ENCODE results near the gene ALDH9A1.
"Not testable (repeated sequence)": the region's sequence is repeated elsewhere in the genome, so short reads cannot be mapped to it uniquely, and the experiment has no call there.

ALDH9A1 gene

GRCh38 chr1:165645654-165646366 is 52.6 kb downstream of the ALDH9A1 start:
- DNase-seq (ENCODE audit: low read depth), result no peak

- DNase-seq (ENCODE audit: low read depth), result no peak
Measured at GRCh38 chr1:165644064-165644735, 54.2 kb downstream of the ALDH9A1 start.

DNA sequence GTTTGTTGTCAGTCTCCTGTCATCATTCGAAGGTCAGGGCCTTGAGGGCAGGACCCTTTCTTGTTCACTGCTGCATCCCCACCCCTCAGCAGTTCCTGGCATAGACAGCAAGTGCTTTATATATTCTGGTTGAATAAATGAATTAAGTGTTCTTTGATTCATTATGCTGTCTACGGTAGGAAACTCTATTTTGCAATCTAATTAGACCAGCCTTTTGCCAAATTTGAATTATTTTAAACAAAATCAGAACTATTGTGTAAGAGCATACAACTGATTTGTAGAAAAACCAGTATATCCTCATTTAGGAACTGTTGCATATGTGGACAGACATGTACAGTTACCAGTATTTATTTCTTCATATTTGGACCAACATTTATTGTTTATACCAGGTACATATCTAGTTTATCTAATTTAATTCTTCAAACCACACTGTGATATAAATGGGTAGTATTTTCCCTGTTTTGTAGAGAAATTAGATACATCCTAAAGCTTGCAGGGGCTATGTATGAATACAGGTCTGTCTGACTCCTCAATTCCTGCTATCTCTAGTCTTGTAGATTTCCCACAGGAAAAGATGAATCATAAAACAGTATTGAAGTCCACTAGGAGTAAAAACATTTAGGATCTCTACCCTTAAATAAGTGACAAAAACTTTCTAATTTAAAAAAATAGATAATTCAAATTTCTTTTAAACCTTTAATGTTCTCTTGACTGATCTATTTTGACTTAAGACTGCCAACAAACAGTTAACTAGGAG is 57.0 kb downstream of the ALDH9A1 start:
- no peak for DNase-seq (ENCODE audit: low read depth)

DNA sequence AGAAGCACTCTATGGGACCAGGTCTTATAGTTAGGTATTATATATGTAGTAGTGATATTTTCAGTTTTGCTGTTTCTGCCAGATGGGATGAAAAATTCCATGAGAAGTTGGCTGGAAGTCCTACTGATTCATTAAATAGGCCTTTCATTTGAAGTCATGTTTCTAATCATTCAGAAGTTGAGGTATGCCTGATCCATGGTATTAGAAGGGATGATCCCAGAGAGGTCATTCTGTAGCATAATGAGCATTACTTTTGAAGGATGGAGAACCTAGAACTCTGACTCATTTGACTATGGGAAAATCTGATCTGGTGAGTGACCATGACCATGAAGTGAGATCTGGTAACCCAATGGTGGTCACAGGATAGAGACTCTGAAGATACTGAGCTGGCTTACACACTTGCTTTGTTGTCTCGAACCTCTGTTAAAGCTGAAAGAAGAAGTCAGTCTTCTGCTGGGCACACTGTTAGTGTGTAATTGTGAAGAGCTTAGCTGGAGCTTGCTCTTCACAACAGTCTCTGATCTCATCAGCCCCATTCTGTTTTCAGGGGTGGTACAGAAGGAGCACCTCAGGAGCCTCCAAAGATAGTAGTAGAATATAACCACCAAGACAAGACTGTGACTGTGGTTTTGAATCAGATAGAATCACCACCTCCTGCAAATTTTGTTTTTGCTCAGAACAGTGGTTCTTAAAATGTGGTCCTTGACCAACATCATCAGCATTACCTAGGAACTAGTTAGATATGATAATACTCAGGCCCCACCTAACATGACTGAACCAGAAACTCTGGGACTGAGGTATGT is 58.3 kb downstream of the ALDH9A1 start:
- no peak for DNase-seq (ENCODE audit: low read depth)

GRCh38 chr1:165638211-165638610 is 60.2 kb downstream of the ALDH9A1 start:
- DNase-seq (ENCODE audit: low read depth), result not testable (repeated sequence)

GRCh38 chr1:165637427-165637826 is 60.9 kb downstream of the ALDH9A1 start:
- no peak for DNase-seq (ENCODE audit: low read depth)

DNA sequence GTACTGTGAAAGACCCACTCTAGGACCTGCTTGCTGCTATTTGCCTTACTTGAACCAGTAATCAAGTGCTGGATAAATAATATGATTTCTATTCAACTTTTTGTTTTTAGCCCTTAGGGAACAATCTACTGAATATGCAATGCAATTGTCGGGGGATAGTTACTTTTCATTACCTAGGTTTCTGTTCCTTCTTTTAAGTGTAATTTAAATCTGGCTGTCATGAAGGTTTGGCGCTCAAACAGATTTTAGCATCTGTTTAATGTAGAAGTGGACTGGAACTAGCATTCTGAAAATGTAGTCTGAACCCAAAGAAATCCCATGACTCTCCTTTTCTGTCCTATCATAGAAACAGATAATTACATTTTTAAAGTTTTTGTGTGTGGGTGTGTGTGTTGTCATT is 62.5 kb downstream of the ALDH9A1 start:
- no peak for DNase-seq (ENCODE audit: low read depth)

- no peak for DNase-seq (ENCODE audit: low read depth)
Measured at GRCh38 chr1:165635329-165635728, 63.0 kb downstream of the ALDH9A1 start.

DNA sequence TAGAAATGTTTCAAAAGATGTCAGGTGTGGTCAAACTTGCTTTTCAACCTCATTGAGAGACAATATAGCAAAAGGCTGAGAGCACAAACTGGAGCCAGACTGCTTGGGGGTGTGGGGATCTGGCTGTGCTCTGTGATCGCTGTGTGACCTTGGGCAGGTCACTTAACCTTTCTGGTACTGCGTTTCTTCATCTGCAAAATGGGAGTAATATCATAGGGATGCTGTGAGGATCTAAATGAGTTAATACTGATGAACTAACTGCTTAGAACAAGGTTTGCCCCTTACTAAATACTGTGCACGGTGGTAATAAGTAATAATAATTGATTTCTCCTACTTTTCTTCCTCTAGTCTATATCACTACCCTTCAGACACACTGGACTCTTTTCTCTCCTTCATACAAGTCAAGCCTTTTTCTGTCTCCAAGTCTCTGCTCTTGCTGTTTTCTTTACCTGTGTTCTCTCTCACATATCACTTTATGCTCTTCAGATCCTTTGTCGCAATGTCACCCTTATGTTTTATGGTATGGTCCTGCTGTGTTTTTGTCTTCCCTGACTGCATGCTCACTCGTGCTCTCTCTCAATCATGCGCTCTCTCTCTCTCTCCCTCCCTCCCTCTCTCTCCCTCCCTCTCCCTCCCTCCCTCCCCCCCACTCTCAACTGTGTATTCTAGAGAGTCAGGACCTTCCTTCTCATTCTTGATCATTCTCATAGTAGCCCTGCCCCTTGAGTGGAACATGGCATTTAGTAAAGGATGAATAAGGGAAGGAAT is 64.0 kb downstream of the ALDH9A1 start:
- no peak for DNase-seq (ENCODE audit: low read depth)

- DNase-seq (ENCODE audit: low read depth), result no peak
Measured at GRCh38 chr1:165633614-165634013, 64.7 kb downstream of the ALDH9A1 start.

GRCh38 chr1:165632491-165632890 is 65.9 kb downstream of the ALDH9A1 start:
- DNase-seq (ENCODE audit: low read depth), result no peak

DNA sequence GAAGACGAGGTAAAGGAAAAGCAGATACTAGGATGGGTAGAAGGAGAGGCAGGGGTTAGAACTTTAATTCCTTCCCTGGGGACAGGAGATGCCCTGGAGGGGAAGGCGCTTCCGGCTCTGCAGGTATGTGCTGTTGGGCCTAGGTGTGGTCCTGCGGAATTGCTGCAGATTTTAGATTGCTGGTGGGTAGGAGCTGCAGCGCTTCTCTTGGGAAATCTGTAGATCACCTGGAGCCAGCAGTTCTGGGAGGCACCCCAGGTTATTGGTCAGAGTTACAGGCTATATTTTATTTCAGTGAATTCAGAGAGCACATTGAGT is 66.3 kb downstream of the ALDH9A1 start:
- DNase-seq (ENCODE audit: low read depth), result no peak

DNA sequence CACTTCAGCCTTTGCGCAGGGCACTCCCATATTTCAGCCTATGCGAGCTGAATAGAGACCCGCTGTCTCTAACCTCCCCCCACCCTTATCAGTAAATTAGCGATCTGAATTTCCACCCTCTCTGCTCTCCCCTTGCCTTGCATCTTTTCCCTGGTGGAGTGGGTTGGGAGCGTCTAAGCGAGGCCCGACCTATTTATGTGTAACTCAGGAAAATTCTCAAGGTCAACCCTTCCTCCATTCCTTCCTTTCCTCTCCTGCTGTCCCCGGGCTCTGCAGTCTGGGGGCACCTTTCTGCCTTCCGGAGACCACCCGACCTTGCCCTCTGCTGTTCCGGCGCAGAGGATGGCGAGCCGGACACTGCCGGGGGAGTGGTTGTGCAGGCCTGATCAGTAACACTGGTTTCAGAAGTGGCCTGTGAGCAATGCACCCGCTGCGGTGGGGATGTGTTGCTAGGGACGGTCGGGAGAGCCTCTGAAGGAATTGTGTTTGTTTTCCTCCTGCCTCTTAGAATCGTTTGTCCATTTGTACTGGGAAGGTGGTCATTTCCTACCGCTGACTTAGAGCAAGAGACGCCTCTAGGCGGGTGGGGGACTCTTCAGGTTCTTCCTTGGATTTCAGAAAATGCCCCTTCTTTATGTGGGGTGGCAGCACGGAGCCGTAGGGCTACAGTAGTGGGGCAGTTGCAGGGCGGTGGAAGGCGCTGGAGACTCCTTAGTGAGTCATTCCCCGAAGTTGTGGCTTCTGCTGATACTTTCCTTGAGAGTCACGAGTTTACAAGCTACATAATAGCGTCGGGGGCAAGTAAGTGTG is 66.8 kb downstream of the ALDH9A1 start:
- peak; percentile 10 for DNase-seq (ENCODE audit: low read depth)

DNA sequence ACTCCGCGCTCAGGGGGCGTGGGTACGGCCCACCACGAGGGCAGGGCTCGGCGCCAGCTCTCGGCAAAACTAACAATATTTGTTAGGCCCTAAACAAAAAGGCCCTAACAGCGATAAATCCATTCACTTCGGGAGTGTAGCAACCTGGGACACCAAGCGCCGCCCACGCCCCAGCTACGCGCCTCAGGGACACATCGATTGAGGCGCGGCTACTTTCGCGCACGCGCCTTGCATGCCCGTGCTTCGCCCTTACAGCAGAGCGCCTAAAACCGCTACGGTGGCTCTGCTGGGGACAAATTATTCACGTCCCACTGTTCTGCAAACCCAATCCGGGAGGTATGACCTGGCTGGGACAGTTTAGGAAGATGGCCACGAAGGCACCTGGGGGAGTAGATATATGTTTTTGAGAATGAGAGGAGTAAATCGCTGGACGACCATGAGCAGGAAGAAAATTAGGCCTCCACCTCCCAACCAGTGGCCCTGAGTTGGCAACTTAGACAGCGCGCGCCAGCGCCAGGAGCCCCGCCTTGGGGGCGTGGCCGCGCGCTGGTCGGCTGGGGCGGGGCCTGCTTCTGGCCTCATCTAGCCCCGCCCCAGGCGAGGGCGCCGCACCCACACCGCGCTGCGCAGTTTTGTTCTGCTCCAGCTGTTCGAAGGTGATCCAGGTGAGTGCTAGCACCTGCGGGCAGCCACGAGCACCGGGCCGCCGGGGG is 67.6 kb downstream of the ALDH9A1 start, which contains the start of gene MGST3:
Gene MGST3 (plus strand): TSS at position 606 of the 713 bp plus-strand sequence. CDS start 18,614 bp downstream, outside the sequence.
- peak; percentile 83 for DNase-seq (ENCODE audit: low read depth)

GRCh38 chr1:165629848-165630628 is 68.3 kb downstream of the ALDH9A1 start:
- DNase-seq (ENCODE audit: low read depth), result no peak

- no peak for DNase-seq (ENCODE audit: low read depth)
Measured at GRCh38 chr1:165629151-165629550, 69.2 kb downstream of the ALDH9A1 start.

- no peak for DNase-seq (ENCODE audit: low read depth)
Measured at GRCh38 chr1:165628147-165628822, 70.1 kb downstream of the ALDH9A1 start.

DNA sequence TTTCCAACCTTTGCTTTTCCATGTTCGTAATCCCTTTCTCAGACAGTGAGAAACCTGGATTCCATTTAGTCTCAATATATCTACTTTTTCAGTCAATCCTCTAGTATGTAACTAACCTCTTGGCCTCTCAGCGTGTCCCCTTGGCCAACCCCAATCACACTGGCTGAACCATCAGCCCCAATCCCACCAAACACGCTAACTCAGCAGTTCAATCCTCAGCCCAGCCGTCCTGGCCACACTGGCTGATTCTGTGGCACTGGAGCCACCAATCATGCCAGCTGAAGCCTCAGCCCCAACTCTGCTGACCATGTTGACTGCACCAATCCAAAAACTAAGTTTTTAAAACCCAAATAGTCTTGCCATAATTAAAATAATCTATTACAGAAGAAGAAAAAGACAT is 73.9 kb downstream of the ALDH9A1 start:
- no peak for DNase-seq (ENCODE audit: low read depth)

- no peak for DNase-seq (ENCODE audit: low read depth)
Measured at GRCh38 chr1:165623624-165624023, 74.7 kb downstream of the ALDH9A1 start.

Measured in stimulated activated CD8-positive, alpha-beta memory T cell treated with anti-CD3 and anti-CD28 coated beads, Interleukin-7, amount 100 ng/mL, for 24 hours (primary cell).